HEK293T (cell line): Measurements from ENCODE around the gene LRMDA.

ENCODE experiments used
- BHLHE40 ChIP-seq: fragments of 450-650 bp; IDR thresholded peaks from 2 replicates; pipeline ENCODE4 v1.6.1; 2016; ENCODE audit warnings: mild to moderate bottlenecking, moderate library complexity, borderline replicate concordance
- CTBP1 ChIP-seq: fragments of 450-650 bp; IDR thresholded peaks from 2 replicates; pipeline ENCODE4 v1.6.1; 2016; ENCODE audit warnings: borderline replicate concordance
- ELF4 ChIP-seq: fragments of 450-650 bp; IDR thresholded peaks from 2 replicates; pipeline ENCODE4 v1.6.1; 2017; ENCODE audit warnings: antibody characterized with exemption
- FOXA1 ChIP-seq: fragments of 450-650 bp; IDR thresholded peaks from 2 replicates; pipeline ENCODE4 v1.6.1; 2016; ENCODE audit warnings: mild to moderate bottlenecking
- FOXK2 ChIP-seq: fragments of 450-650 bp; IDR thresholded peaks from 2 replicates; pipeline ENCODE4 v1.6.1; 2016; ENCODE audit warnings: mild to moderate bottlenecking
- FOXM1 ChIP-seq: fragments of 450-650 bp; IDR thresholded peaks from 2 replicates; pipeline ENCODE4 v1.6.1; 2017; ENCODE audit warnings: mild to moderate bottlenecking, borderline replicate concordance
- L3MBTL2 ChIP-seq: fragments of 450-650 bp; conservative IDR thresholded peaks from 2 replicates; pipeline ENCODE4 v1.6.1; 2016; ENCODE audit warnings: mild to moderate bottlenecking
- LEF1 ChIP-seq: fragments of 450-650 bp; IDR thresholded peaks from 2 replicates; pipeline ENCODE4 v1.6.1; 2017; ENCODE audit warnings: mild to moderate bottlenecking, borderline replicate concordance
- NFRKB ChIP-seq: fragments of 450-650 bp; IDR thresholded peaks from 2 replicates; pipeline ENCODE4 v1.6.1; 2016; ENCODE audit warnings: mild to moderate bottlenecking, moderate library complexity
- SUZ12 ChIP-seq: fragments of 450-650 bp; IDR thresholded peaks from 2 replicates; pipeline ENCODE4 v1.6.1; 2016; ENCODE audit warnings: mild to moderate bottlenecking
- TARDBP ChIP-seq: fragments of 450-650 bp; IDR thresholded peaks from 2 replicates; pipeline ENCODE4 v1.6.1; 2016
- TF ChIP-seq, protein P1 (sequence below): fragments of 450-650 bp; IDR thresholded peaks from 2 replicates; pipeline ENCODE4 v1.6.1; 2016

DNA sequence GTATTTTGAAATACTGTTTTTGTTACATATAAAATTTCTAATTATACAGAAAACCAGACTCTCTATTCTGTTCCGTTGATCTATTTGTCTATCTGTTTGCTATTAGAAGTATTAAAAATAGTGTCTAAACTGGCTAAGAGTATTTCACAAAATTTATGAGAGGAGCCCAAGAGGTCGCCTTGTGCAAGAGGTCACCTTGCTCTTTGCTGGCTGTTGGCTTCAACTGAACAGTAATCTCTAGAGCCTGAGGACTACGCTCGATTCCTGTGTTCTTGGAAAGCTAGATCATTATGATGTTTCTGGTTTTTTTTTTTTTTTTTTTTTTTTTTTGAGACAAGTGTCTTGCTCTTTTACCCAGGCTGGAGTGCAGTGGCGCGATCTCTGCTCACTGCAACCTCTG, 428.6 kb downstream of the LRMDA start:
- no peak for TF ChIP-seq FOXK2
- no peak for TF ChIP-seq SUZ12
- TF ChIP-seq, protein P1, sequence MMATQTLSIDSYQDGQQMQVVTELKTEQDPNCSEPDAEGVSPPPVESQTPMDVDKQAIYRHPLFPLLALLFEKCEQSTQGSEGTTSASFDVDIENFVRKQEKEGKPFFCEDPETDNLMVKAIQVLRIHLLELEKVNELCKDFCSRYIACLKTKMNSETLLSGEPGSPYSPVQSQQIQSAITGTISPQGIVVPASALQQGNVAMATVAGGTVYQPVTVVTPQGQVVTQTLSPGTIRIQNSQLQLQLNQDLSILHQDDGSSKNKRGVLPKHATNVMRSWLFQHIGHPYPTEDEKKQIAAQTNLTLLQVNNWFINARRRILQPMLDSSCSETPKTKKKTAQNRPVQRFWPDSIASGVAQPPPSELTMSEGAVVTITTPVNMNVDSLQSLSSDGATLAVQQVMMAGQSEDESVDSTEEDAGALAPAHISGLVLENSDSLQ, result no peak
- TF ChIP-seq ELF4, result no peak
- no peak for TF ChIP-seq FOXM1
- no peak for TF ChIP-seq BHLHE40
- TF ChIP-seq LEF1, result no peak
- no peak for TF ChIP-seq CTBP1
- no peak for TF ChIP-seq FOXA1
- no peak for TF ChIP-seq TARDBP
- TF ChIP-seq L3MBTL2, result no peak
- TF ChIP-seq NFRKB, result no peak
